HCT116 (cell line): ENCODE measurements around the gene RNF113B. TPM values are rescaled to one million over a fixed set of nuclear protein-coding genes. Genes with fewer than 3 reads are reported as not detected.
A peak's percentile ranks its signal among the peaks of the same experiment; 100 is the strongest.

ENCODE experiments used
- ATAC-seq: fragments of 200-7000 bp; cut with Tn5 transposase; 2 replicates; pipeline ENCODE4 v1.9.1; 2020; ENCODE audit warnings: mild to moderate bottlenecking, moderate library complexity
- BruUV-seq: library from RNA; stranded (reverse); fragments of 400-500 nt; replicated peaks from 2 replicates; lab custom pipeline; 2021; lab: Mats Ljungman, UMichigan
- CTCF ChIA-PET: fragments of 300-600 bp; sonication (Branson Sonifier 250); formaldehyde crosslinking; loops from one replicate; lab custom pipeline; 2021; ENCODE audit warnings: antibody characterized with exemption; lab: Charles Lee
- POLR2A ChIA-PET: fragments of 300-600, 350-600 bp; sonication (Branson Sonifier 250); formaldehyde crosslinking; loops from one replicate; lab custom pipeline; 2021; ENCODE audit warnings: antibody characterized with exemption; lab: Charles Lee
- RAD21 ChIA-PET, 2 experiments: fragments of 300-600 bp; sonication (Branson Sonifier 250); formaldehyde crosslinking; loops; one replicate each; lab custom pipeline; 2023; ENCODE audit warnings: low total read pairs in 2 of 2; ENCODE audit not compliant: uncharacterized antibody in 2 of 2, unreplicated experiment in 2 of 2, low non-redundant PET in 1 of 2; lab: Charles Lee
- DNase-seq: peaks from one replicate; pipeline ENCODE4 v3.0.0-alpha.2; 2010; ENCODE audit warnings: low read depth, low spot score
- H2AFZ ChIP-seq: fragments of 200-600 bp; shearing (Covaris generic), sonication (generic); 2 replicates; pipeline ENCODE4 v1.6.1; 2017; ENCODE audit warnings: low read depth, mixed run types, mixed read lengths, antibody characterized with exemption, low read length; ENCODE audit not compliant: poor library complexity, severe bottlenecking
- H3K27ac ChIP-seq: 2 replicates; pipeline ENCODE4 v1.5.1; 2012; ENCODE audit warnings: low read depth, low read length
- H3K27me3 ChIP-seq: fragments of 200-600 bp; sonication (generic); 2 replicates; pipeline ENCODE4 v1.6.1; 2016; ENCODE audit warnings: mixed run types, low read length, mixed read lengths; ENCODE audit not compliant: insufficient read depth
- H3K36me3 ChIP-seq, 2 experiments: fragments of 200-500 bp in 1 of 2; fragments of 200-600 bp in 1 of 2; sonication (Bioruptor generic) in 1 of 2; sonication (generic) in 1 of 2; 2 replicates each; pipeline versions ENCODE4 v1.5.1 to v1.6.1; 2014 to 2016; ENCODE audit warnings: low read length in 2 of 2, inconsistent platforms in 1 of 2, mixed read lengths in 1 of 2, mixed run types in 1 of 2; ENCODE audit not compliant: insufficient read depth in 2 of 2, control insufficient read depth in 1 of 2
- H3K4me1 ChIP-seq, 2 experiments: fragments of 200-600 bp in 1 of 2; sonication (generic) in 1 of 2; 2 replicates each; pipeline versions ENCODE4 v1.5.1 to v1.6.1; 2012 to 2017; ENCODE audit warnings: low read length in 2 of 2, inconsistent platforms in 1 of 2, mild to moderate bottlenecking in 1 of 2, mixed read lengths in 1 of 2, mixed run types in 1 of 2, moderate library complexity in 1 of 2; ENCODE audit not compliant: insufficient read depth in 2 of 2, control insufficient read depth in 1 of 2
- H3K4me2 ChIP-seq: fragments of 200-600 bp; sonication (generic); 2 replicates; pipeline ENCODE4 v1.6.1; 2017; ENCODE audit warnings: mixed run types, low read length, mixed read lengths
- H3K4me3 ChIP-seq, 2 experiments: fragments of 200-600 bp in 1 of 2; sonication (generic) in 1 of 2; replicated peaks in 1 of 2; 2 replicates each; pipeline ENCODE4 v1.5.1; 2011 to 2016; ENCODE audit warnings: low read length in 2 of 2, control low read depth in 1 of 2, low read depth in 1 of 2, mild to moderate bottlenecking in 1 of 2, mixed read lengths in 1 of 2, mixed run types in 1 of 2
- H3K79me2 ChIP-seq: fragments of 200-600 bp; sonication (generic); 2 replicates; pipeline ENCODE4 v1.6.1; 2017; ENCODE audit warnings: mild to moderate bottlenecking, mixed run types, low read length, moderate library complexity, mixed read lengths; ENCODE audit not compliant: insufficient read depth
- H3K9ac ChIP-seq: fragments of 200-600 bp; sonication (generic); 2 replicates; pipeline ENCODE4 v1.6.1; 2016; ENCODE audit warnings: low read length, mixed read lengths
- H3K9me2 ChIP-seq: fragments of 200-600 bp; sonication (generic), shearing (Covaris generic); 2 replicates; pipeline ENCODE4 v1.6.1; 2017; ENCODE audit warnings: mixed run types, mild to moderate bottlenecking, moderate library complexity; ENCODE audit not compliant: insufficient read depth
- H3K9me3 ChIP-seq, 2 experiments: fragments of 200-500 bp in 1 of 2; fragments of 200-600 bp in 1 of 2; sonication (Bioruptor generic) in 1 of 2; sonication (generic) in 1 of 2; 2 replicates each; pipeline ENCODE4 v1.6.1; 2014 to 2017; ENCODE audit warnings: low read length in 2 of 2, mixed read lengths in 2 of 2, inconsistent platforms in 1 of 2, low read depth in 1 of 2, mild to moderate bottlenecking in 1 of 2, mixed run types in 1 of 2, moderate library complexity in 1 of 2; ENCODE audit not compliant: control insufficient read depth in 1 of 2, insufficient read depth in 1 of 2
- H4K20me1 ChIP-seq: fragments of 200-600 bp; sonication (generic), shearing (Covaris generic); 2 replicates; pipeline ENCODE4 v1.6.1; 2017; ENCODE audit warnings: mixed run types, mild to moderate bottlenecking, moderate library complexity; ENCODE audit not compliant: insufficient read depth
- CBX3 ChIP-seq: IDR thresholded peaks from 2 replicates; pipeline ENCODE4 v1.6.1; 2012; ENCODE audit warnings: low read depth
- ELF1 ChIP-seq: IDR thresholded peaks from 2 replicates; pipeline ENCODE4 v1.6.1; 2012; ENCODE audit warnings: low read depth, borderline replicate concordance
- EZH2 ChIP-seq: fragments of 200-600 bp; sonication (generic); IDR thresholded peaks from 2 replicates; pipeline ENCODE4 v1.6.1; 2017; ENCODE audit warnings: antibody characterized with exemption, mixed run types
- EZH2phosphoT487 ChIP-seq: fragments of 200-600 bp; IDR thresholded peaks from 2 replicates; pipeline ENCODE4 v1.6.1; 2018; ENCODE audit warnings: antibody characterized with exemption, borderline replicate concordance
- FOSL1 ChIP-seq: IDR thresholded peaks from 2 replicates; pipeline ENCODE4 v1.6.1; 2012; ENCODE audit warnings: low read depth
- SIN3A ChIP-seq: IDR thresholded peaks from 2 replicates; pipeline ENCODE4 v1.6.1; 2012; ENCODE audit warnings: low read depth
- SP1 ChIP-seq: IDR thresholded peaks from 2 replicates; pipeline ENCODE4 v1.6.1; 2012; ENCODE audit warnings: low read depth
- SRF ChIP-seq: IDR thresholded peaks from 2 replicates; pipeline ENCODE4 v1.6.1; 2012; ENCODE audit warnings: low read depth
- ZFX ChIP-seq: fragments of 450-650 bp; IDR thresholded peaks from 2 replicates; pipeline ENCODE4 v1.6.1; 2017
- intact Hi-C: fragments of 100-400 bp; cut with micrococcal nuclease; formaldehyde crosslinking; loops from 2 replicates; pipeline ENCODE4 v1.10.0; 2022
- total RNA-seq: library from RNA; stranded (reverse); gene quantifications from one replicate; pipeline ENCODE4 v1.2.1, GENCODE V29; 2021; ENCODE audit not compliant: unreplicated experiment
- TF ChIP-seq, protein P1 (sequence below), 3 experiments: fragments of 200-600 bp in 1 of 3; sonication (generic) in 1 of 3; IDR thresholded peaks in 2 of 3; conservative IDR thresholded peaks in 1 of 3; 2 replicates each; pipeline ENCODE4 v1.5.1; 2012 to 2017; ENCODE audit warnings: low read depth in 2 of 3, low read length in 2 of 3, antibody characterized with exemption in 1 of 3, borderline replicate concordance in 1 of 3, control low read depth in 1 of 3, mild to moderate bottlenecking in 1 of 3, mixed read lengths in 1 of 3, mixed run types in 1 of 3, moderate library complexity in 1 of 3; ENCODE audit not compliant: insufficient read depth in 1 of 3
- TF ChIP-seq, protein P2 (sequence below): IDR thresholded peaks from 2 replicates; pipeline ENCODE4 v1.6.1; 2012; ENCODE audit warnings: low read depth

The RNF113B gene
- total RNA-seq, 1 experiment from 2014 or later = not detected

DNA sequence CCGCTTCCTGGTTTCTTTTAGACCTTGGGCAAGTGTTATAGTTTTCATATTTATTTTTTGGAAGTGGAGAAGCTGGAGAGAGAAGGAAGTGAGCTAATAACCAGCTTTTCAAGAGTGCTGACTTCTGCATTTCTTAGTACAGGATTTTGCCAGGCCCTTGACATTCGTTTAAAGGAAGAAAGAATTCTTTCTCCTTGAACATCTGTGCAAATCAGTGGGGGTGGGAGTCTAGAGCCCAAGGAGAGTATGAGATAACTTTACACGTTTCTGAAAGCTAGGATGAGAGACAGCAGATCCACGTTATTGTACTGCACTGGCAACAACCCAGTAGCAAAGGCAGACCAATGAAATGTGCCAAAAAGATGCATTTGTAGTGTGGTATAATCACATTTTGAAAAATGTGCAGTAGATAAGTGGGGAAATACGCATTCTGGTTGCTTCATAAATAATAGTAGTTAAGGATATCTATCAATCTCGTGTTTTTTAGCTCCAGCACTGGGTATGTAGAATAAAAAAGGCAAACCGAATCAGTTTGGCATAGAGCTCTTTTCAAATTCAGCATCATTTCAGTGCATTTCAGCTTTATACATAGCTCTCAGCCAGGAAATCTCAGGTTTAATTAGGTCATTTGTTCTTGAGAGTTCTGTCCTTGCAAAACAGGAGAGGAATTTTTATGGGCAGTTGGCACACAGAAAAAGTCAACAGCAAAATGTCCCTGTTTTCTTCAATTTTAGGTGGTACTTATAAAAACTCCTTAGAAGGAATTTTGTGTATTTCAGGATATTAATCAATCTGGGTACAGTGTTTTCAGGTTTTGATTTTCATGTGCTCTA is 4.3 kb downstream of the RNF113B start:
- DNase-seq (no peak), ATAC-seq (no peak)
- Histone ChIP-seq H4K20me1 (no peaks in the 10 kb centered on the region), H3K4me3 (no peak overlapping the region), H3K4me1 (peaks cover 32 to 33% of the 10 kb centered on the region in 2 experiments), H3K9me2 (no peaks in the 10 kb centered on the region), H3K79me2 (peaks cover 3% of the 10 kb centered on the region; the same call in 1 of the 2 replicates), H3K36me3 (no peaks in the 10 kb centered on the region), H3K4me2 (peak overlapping the region; percentile 64), H3K27ac (no peak overlapping the region), H3K27me3 (no peaks in the 10 kb centered on the region), H2AFZ (no peak overlapping the region), H3K9me3 (no peaks in the 10 kb centered on the region), H3K9ac (peak overlapping the region; percentile 26; the same call in 1 of the 2 replicates)
- ChIA-PET RAD21 (no interaction called here), CTCF (no interaction called here), POLR2A (no interaction called here)
- BruUV-seq = no TSS peak
- intact Hi-C loops = no loop called here
- TF ChIP-seq FOSL1 (no peak), ELF1 (no peak), EZH2phosphoT487 (no peak), EZH2 (no peak), ZFX (no peak), SP1 (no peak), SIN3A (no peak), SRF (no peak), CBX3 (no peak)
- TF ChIP-seq, protein P1, sequence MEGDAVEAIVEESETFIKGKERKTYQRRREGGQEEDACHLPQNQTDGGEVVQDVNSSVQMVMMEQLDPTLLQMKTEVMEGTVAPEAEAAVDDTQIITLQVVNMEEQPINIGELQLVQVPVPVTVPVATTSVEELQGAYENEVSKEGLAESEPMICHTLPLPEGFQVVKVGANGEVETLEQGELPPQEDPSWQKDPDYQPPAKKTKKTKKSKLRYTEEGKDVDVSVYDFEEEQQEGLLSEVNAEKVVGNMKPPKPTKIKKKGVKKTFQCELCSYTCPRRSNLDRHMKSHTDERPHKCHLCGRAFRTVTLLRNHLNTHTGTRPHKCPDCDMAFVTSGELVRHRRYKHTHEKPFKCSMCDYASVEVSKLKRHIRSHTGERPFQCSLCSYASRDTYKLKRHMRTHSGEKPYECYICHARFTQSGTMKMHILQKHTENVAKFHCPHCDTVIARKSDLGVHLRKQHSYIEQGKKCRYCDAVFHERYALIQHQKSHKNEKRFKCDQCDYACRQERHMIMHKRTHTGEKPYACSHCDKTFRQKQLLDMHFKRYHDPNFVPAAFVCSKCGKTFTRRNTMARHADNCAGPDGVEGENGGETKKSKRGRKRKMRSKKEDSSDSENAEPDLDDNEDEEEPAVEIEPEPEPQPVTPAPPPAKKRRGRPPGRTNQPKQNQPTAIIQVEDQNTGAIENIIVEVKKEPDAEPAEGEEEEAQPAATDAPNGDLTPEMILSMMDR (IDR thresholded peaks at IDR 0.05 in 2 of 3, conservative IDR thresholded peaks at IDR 0.05 in 1 of 3; ENCODE audit: borderline replicate concordance in 1 of 3, insufficient read depth in 1 of 3, low read depth in 2 of 3, low read length in 2 of 3) = no peak
- TF ChIP-seq, protein P2, sequence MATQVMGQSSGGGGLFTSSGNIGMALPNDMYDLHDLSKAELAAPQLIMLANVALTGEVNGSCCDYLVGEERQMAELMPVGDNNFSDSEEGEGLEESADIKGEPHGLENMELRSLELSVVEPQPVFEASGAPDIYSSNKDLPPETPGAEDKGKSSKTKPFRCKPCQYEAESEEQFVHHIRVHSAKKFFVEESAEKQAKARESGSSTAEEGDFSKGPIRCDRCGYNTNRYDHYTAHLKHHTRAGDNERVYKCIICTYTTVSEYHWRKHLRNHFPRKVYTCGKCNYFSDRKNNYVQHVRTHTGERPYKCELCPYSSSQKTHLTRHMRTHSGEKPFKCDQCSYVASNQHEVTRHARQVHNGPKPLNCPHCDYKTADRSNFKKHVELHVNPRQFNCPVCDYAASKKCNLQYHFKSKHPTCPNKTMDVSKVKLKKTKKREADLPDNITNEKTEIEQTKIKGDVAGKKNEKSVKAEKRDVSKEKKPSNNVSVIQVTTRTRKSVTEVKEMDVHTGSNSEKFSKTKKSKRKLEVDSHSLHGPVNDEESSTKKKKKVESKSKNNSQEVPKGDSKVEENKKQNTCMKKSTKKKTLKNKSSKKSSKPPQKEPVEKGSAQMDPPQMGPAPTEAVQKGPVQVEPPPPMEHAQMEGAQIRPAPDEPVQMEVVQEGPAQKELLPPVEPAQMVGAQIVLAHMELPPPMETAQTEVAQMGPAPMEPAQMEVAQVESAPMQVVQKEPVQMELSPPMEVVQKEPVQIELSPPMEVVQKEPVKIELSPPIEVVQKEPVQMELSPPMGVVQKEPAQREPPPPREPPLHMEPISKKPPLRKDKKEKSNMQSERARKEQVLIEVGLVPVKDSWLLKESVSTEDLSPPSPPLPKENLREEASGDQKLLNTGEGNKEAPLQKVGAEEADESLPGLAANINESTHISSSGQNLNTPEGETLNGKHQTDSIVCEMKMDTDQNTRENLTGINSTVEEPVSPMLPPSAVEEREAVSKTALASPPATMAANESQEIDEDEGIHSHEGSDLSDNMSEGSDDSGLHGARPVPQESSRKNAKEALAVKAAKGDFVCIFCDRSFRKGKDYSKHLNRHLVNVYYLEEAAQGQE = no peak
